H9 (cell line): ENCODE measurements around the gene LRP1B. TPM values are rescaled to one million over a fixed set of nuclear protein-coding genes. Genes with fewer than 3 reads are reported as not detected.
A peak's percentile ranks its signal among the peaks of the same experiment; 100 is the strongest.

ENCODE experiments used
- DNase-seq: peaks from one replicate; pipeline ENCODE4 v3.0.0-alpha.2; 2017
- H2AFZ ChIP-seq: one replicate; pipeline ENCODE4 v1.6.1; 2013; ENCODE audit warnings: mild to moderate bottlenecking, low read length, control low read depth, moderate library complexity
- H2AK5ac ChIP-seq: 2 replicates; pipeline ENCODE4 v1.6.1; 2013; ENCODE audit warnings: low read length, control low read depth, mixed read lengths; ENCODE audit not compliant: insufficient read length
- H2BK120ac ChIP-seq: one replicate; pipeline ENCODE4 v1.6.1; 2013; ENCODE audit warnings: low read depth, mild to moderate bottlenecking, low read length, control low read depth, inconsistent platforms; ENCODE audit not compliant: poor library complexity, severe bottlenecking
- H2BK12ac ChIP-seq: 2 replicates; pipeline ENCODE4 v1.6.1; 2013; ENCODE audit warnings: low read length, control low read depth, mixed read lengths, low read depth; ENCODE audit not compliant: insufficient read length
- H2BK15ac ChIP-seq: 2 replicates; pipeline ENCODE4 v1.6.1; 2013; ENCODE audit warnings: low read depth, low read length, control low read depth
- H2BK20ac ChIP-seq: one replicate; pipeline ENCODE4 v1.6.1; 2013; ENCODE audit warnings: low read depth, mild to moderate bottlenecking, low read length, control low read depth, inconsistent platforms; ENCODE audit not compliant: poor library complexity, severe bottlenecking
- H2BK5ac ChIP-seq: 2 replicates; pipeline ENCODE4 v1.6.1; 2013; ENCODE audit warnings: low read length, control low read depth, mixed read lengths; ENCODE audit not compliant: insufficient read length
- H3K14ac ChIP-seq: 2 replicates; pipeline ENCODE4 v1.6.1; 2013; ENCODE audit warnings: low read length, control low read depth; ENCODE audit not compliant: insufficient read depth
- H3K18ac ChIP-seq: 2 replicates; pipeline ENCODE4 v1.6.1; 2013; ENCODE audit warnings: low read depth, mild to moderate bottlenecking, mixed read lengths, low read length, control low read depth; ENCODE audit not compliant: insufficient read length
- H3K23ac ChIP-seq: 2 replicates; pipeline ENCODE4 v1.6.1; 2013; ENCODE audit warnings: low read length, control low read depth, mixed read lengths, low read depth; ENCODE audit not compliant: insufficient read length
- H3K23me2 ChIP-seq: 2 replicates; pipeline ENCODE4 v1.6.1; 2013; ENCODE audit warnings: low read depth, mild to moderate bottlenecking, mixed read lengths, low read length, control low read depth; ENCODE audit not compliant: insufficient read length, poor library complexity, severe bottlenecking
- H3K27ac ChIP-seq: 2 replicates; pipeline ENCODE4 v1.5.1; 2013; ENCODE audit warnings: low read length, control low read depth, mixed read lengths, low read depth; ENCODE audit not compliant: insufficient read length
- H3K27me3 ChIP-seq: 2 replicates; pipeline ENCODE4 v1.6.1; 2013; ENCODE audit warnings: low read length, control low read depth, inconsistent platforms; ENCODE audit not compliant: insufficient read depth
- H3K4ac ChIP-seq: 2 replicates; pipeline ENCODE4 v1.6.1; 2013; ENCODE audit warnings: low read depth, mild to moderate bottlenecking, control low read depth, inconsistent platforms, low read length, moderate library complexity
- H3K4me1 ChIP-seq: 2 replicates; pipeline ENCODE4 v1.6.1; 2013; ENCODE audit warnings: low read length, control low read depth, inconsistent platforms; ENCODE audit not compliant: insufficient read depth
- H3K4me2 ChIP-seq: 2 replicates; pipeline ENCODE4 v1.6.1; 2013; ENCODE audit warnings: low read length, control low read depth, mixed read lengths; ENCODE audit not compliant: insufficient read length, insufficient read depth
- H3K56ac ChIP-seq: 2 replicates; pipeline ENCODE4 v1.6.1; 2013; ENCODE audit warnings: low read depth, mild to moderate bottlenecking, mixed read lengths, low read length, control low read depth; ENCODE audit not compliant: insufficient read length
- H3K79me1 ChIP-seq: 2 replicates; pipeline ENCODE4 v1.6.1; 2013; ENCODE audit warnings: low read depth, mild to moderate bottlenecking, moderate library complexity, low read length, control low read depth, inconsistent platforms; ENCODE audit not compliant: insufficient read depth, poor library complexity, severe bottlenecking
- H3K79me2 ChIP-seq: 2 replicates; pipeline ENCODE4 v1.6.1; 2013; ENCODE audit warnings: low read length, control low read depth, inconsistent platforms; ENCODE audit not compliant: insufficient read depth
- H3K9ac ChIP-seq: 2 replicates; pipeline ENCODE4 v1.6.1; 2013; ENCODE audit warnings: low read length, control low read depth, mixed read lengths; ENCODE audit not compliant: insufficient read length; ENCODE audit errors: extremely low read depth
- H3K9me3 ChIP-seq: one replicate; pipeline ENCODE4 v1.6.1; 2013; ENCODE audit warnings: low read depth, low read length, inconsistent platforms; ENCODE audit not compliant: control insufficient read depth
- H3T11ph ChIP-seq: one replicate; pipeline ENCODE4 v1.6.1; 2013; ENCODE audit warnings: mild to moderate bottlenecking, low read length, control low read depth, inconsistent platforms
- H4K20me1 ChIP-seq: one replicate; pipeline ENCODE4 v1.6.1; 2013; ENCODE audit not compliant: control insufficient read depth, insufficient read length, insufficient read depth
- H4K5ac ChIP-seq: 2 replicates; pipeline ENCODE4 v1.6.1; 2013; ENCODE audit warnings: low read depth, mild to moderate bottlenecking, mixed read lengths, low read length, control low read depth; ENCODE audit not compliant: insufficient read length
- H4K8ac ChIP-seq: replicated peaks from 2 replicates; pipeline ENCODE4 v1.6.1; 2013; ENCODE audit warnings: low read length, control low read depth, mixed read lengths, low read depth; ENCODE audit not compliant: insufficient read length
- H4K91ac ChIP-seq: 2 replicates; pipeline ENCODE4 v1.6.1; 2013; ENCODE audit warnings: low read depth, mild to moderate bottlenecking, moderate library complexity, mixed read lengths, low read length, control low read depth; ENCODE audit not compliant: insufficient read length
- H3K27ac Mint-ChIP-seq, 3 experiments: 2 replicates in 2 of 3; 3 replicates in 1 of 3; pipeline ENCODE4 v1.8.0; 2020 to 2021; ENCODE audit warnings: mixed read lengths in 3 of 3, mild to moderate bottlenecking in 1 of 3, moderate library complexity in 1 of 3
- H3K27me3 Mint-ChIP-seq: 2 replicates; pipeline ENCODE4 v1.8.0; 2021; ENCODE audit warnings: low read depth, mild to moderate bottlenecking, moderate library complexity, mixed read lengths
- H3K36me3 Mint-ChIP-seq, 3 experiments: 2 replicates in 2 of 3; 3 replicates in 1 of 3; pipeline ENCODE4 v1.8.0; 2020 to 2021; ENCODE audit warnings: low read depth in 3 of 3, mixed read lengths in 3 of 3; ENCODE audit not compliant: insufficient read depth in 1 of 3
- H3K4me1 Mint-ChIP-seq, 2 experiments: 2 replicates each; pipeline ENCODE4 v1.8.0; 2020; ENCODE audit warnings: mixed read lengths in 2 of 2
- H3K4me3 Mint-ChIP-seq, 2 experiments: 2 replicates in 1 of 2; 3 replicates in 1 of 2; pipeline ENCODE4 v1.8.0; 2020 to 2021; ENCODE audit warnings: mild to moderate bottlenecking in 2 of 2, mixed read lengths in 2 of 2, moderate library complexity in 1 of 2
- H3K9me3 Mint-ChIP-seq, 2 experiments: 2 replicates in 1 of 2; 3 replicates in 1 of 2; pipeline ENCODE4 v1.8.0; 2020; ENCODE audit warnings: mild to moderate bottlenecking in 2 of 2, mixed read lengths in 2 of 2, moderate library complexity in 1 of 2
- CTCF ChIP-seq: fragments of 200-600 bp; sonication (generic); conservative IDR thresholded peaks from 3 replicates; pipeline ENCODE4 v1.8.0; 2021; ENCODE audit warnings: antibody characterized with exemption, mild to moderate bottlenecking
- WGBS: extraction: QIAGEN DNeasy Blood & Tissue Kit; methylation state at CpG from one replicate; pipeline ENCODE4 v1.1.7; 2013; ENCODE audit warnings: missing lambda C conversion rate, low lambda C conversion rate, mixed read lengths; ENCODE audit not compliant: insufficient read length; ENCODE audit errors: extremely low coverage; 5-methylcytosine and 5-hydroxymethylcytosine counted together
- total RNA-seq: library from RNA; stranded (reverse); gene quantifications from 2 replicates; pipeline ENCODE4 v1.2.1, GENCODE V29; 2021

Gene LRP1B
- total RNA-seq, 1 experiment from 2014 or later: not detected

GRCh38 chr2:140355511-140356090 is 1775.2 kb downstream of the LRP1B start:
- Mint-ChIP-seq H3K4me1 (peaks cover 22 to 23% of the 10 kb centered on the region in 2 experiments), H3K27ac (peak overlapping the region in 1 of 3 experiments; percentile 59; a peak in 1 of 7 replicates), H3K36me3 (no peaks in the 10 kb centered on the region), H3K27me3 (no peaks in the 10 kb centered on the region), H3K4me3 (no peak overlapping the region), H3K9me3 (no peaks in the 10 kb centered on the region)
- H3K18ac ChIP-seq: no peak overlapping the region
- WGBS: no CpG with 5 or more reads among the region's 2 CpGs
- H4K20me1 ChIP-seq: no peaks in the 10 kb centered on the region
- H3T11ph ChIP-seq: no peak overlapping the region
- H3K56ac ChIP-seq: no peak overlapping the region
- no peak overlapping the region for H2AFZ ChIP-seq
- H3K4ac ChIP-seq: no peak overlapping the region
- H2BK20ac ChIP-seq: no peak overlapping the region
- H3K23me2 ChIP-seq: no peaks in the 10 kb centered on the region
- H2AK5ac ChIP-seq: no peak overlapping the region
- no peaks in the 10 kb centered on the region for H3K27me3 ChIP-seq
- no peak for DNase-seq
- H3K14ac ChIP-seq: no peak overlapping the region
- H3K4me2 ChIP-seq: no peak overlapping the region
- no peak for TF ChIP-seq CTCF
- H4K5ac ChIP-seq: no peak overlapping the region
- no peaks in the 10 kb centered on the region for H3K9me3 ChIP-seq
- H2BK120ac ChIP-seq: no peak overlapping the region
- H4K91ac ChIP-seq: no peak overlapping the region
- no peaks in the 10 kb centered on the region for H3K79me1 ChIP-seq
- H3K79me2 ChIP-seq: no peaks in the 10 kb centered on the region
- no peak overlapping the region for H3K27ac ChIP-seq
- no peak overlapping the region for H2BK5ac ChIP-seq
- no peak overlapping the region for H2BK15ac ChIP-seq
- no peak overlapping the region for H3K23ac ChIP-seq
- no peaks in the 10 kb centered on the region; the same call in 1 of the 2 replicates for H3K4me1 ChIP-seq
- H4K8ac ChIP-seq: no peak overlapping the region
- no peak overlapping the region for H3K9ac ChIP-seq
- no peak overlapping the region for H2BK12ac ChIP-seq
